Endothelial cell of umbilical vein (primary cell): ENCODE data around the gene HBZ.

ENCODE experiments used
- CTCF ChIP-seq, 2 donors: IDR thresholded peaks; 1 replicate in 1 of 2; 2 replicates in 1 of 2; pipeline ENCODE4 v1.5.1; 2011; ENCODE audit warnings: low read length in 2 of 2, mild to moderate bottlenecking in 2 of 2, moderate library complexity in 2 of 2, control low read depth in 1 of 2, inconsistent platforms in 1 of 2, low read depth in 1 of 2; ENCODE audit not compliant: insufficient read depth in 1 of 2; ENCODE audit errors: extremely low read depth in 1 of 2
- EZH2 ChIP-seq: IDR thresholded peaks from 2 replicates; pipeline ENCODE4 v1.6.1; 2012; ENCODE audit warnings: borderline replicate concordance, low read depth, mild to moderate bottlenecking, moderate library complexity, low read length, inconsistent platforms; ENCODE audit not compliant: severe bottlenecking
- FOS ChIP-seq: IDR thresholded peaks from 2 replicates; pipeline ENCODE4 v1.6.1; 2011; ENCODE audit warnings: mild to moderate bottlenecking, low read length, moderate library complexity, borderline replicate concordance; ENCODE audit not compliant: insufficient read depth
- GATA2 ChIP-seq: IDR thresholded peaks from 2 replicates; pipeline ENCODE4 v1.7.0; 2011; ENCODE audit warnings: low read depth, mild to moderate bottlenecking, moderate library complexity, mixed read lengths, low read length; ENCODE audit not compliant: insufficient read length, insufficient read depth
- JUN ChIP-seq: IDR thresholded peaks from 2 replicates; pipeline ENCODE4 v1.6.1; 2011; ENCODE audit warnings: borderline replicate concordance, low read depth; ENCODE audit not compliant: insufficient read length, insufficient read depth
- MAX ChIP-seq: IDR thresholded peaks from 2 replicates; pipeline ENCODE4 v1.6.1; 2011; ENCODE audit not compliant: insufficient read depth, insufficient read length
- MYC ChIP-seq: IDR thresholded peaks from one replicate; pipeline ENCODE4 v1.6.1; 2011; ENCODE audit warnings: mild to moderate bottlenecking, low read depth, low read length
- POLR2A ChIP-seq: IDR thresholded peaks from 2 replicates; pipeline ENCODE4 v1.6.1; 2012; ENCODE audit warnings: low read depth, mild to moderate bottlenecking, control low read depth, low read length
- POLR2AphosphoS5 ChIP-seq: IDR thresholded peaks from 2 replicates; pipeline ENCODE4 v1.6.1; 2012; ENCODE audit warnings: low read depth, mild to moderate bottlenecking, control low read depth, low read length, moderate library complexity; ENCODE audit not compliant: insufficient read depth

- TF ChIP-seq CTCF (IDR thresholded peaks at IDR 0.05; ENCODE audit: extremely low read depth in 1 of 2, insufficient read depth in 1 of 2, low read depth in 1 of 2, low read length in 2 of 2): no peak
- TF ChIP-seq POLR2AphosphoS5: no peak
- no peak for TF ChIP-seq POLR2A
- no peak for TF ChIP-seq MAX
- no peak for TF ChIP-seq EZH2
- TF ChIP-seq FOS: no peak
- no peak for TF ChIP-seq JUN
- no peak for TF ChIP-seq GATA2
- TF ChIP-seq MYC: no peak
Measured at GRCh38 chr16:192686-193085, 40.2 kb downstream of the HBZ start.
